GM18520 (cell line): Measurements from ENCODE around the gene SCN8A.

Source experiments
- ATAC-seq: cut with Tn5 transposase; IDR thresholded peaks from one replicate; pipeline ENCODE4 v1.9.1; 2021; ENCODE audit not compliant: unreplicated experiment

SCN8A gene

GRCh38 chr12:51666696-51667095 lies 75.7 kb downstream of the SCN8A start:
- no peak for ATAC-seq

DNA sequence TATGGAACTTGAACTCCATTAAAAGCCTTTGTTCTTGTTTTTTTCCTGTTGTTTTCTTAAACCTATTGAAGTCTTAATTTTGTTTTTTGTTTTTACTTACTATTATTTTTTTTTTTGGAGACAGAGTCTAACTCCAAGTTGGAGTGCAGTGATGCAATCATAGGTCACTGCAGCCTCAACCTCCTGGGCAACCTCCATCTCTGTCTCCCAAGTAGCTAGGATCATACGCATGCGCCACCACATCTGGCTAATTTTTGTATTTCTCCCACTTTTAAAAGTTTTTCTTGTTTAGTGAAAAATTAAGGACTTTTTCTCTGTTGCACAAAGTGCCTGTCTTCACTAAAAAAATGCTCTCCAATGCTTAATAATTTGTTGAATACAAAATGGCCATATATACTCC lies 76.2 kb downstream of the SCN8A start:
- no peak for ATAC-seq

DNA sequence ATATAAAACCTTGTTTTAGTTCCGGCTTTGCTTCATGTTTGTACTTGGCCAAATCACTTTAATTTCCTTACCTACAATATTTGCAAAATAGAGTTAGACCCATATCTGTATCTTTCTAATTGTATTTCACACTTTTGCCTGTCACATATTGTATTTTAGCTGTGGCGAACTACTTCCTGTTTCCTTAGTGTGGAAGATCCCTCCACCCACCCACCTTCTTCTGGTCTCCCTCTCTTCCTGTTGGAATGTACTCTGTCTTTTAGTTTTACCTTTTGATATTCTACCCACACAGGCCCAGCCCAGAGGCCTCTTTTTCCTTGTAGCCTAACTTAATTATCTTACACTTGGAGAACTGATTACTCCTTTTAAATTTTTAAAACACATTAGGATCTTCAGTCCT lies 78.2 kb downstream of the SCN8A start:
- ATAC-seq = no peak

- no peak for ATAC-seq
These were observed 79.0 kb downstream of the SCN8A start for GRCh38 chr12:51669996-51670395.

- ATAC-seq = no peak
These were observed 81.3 kb downstream of the SCN8A start for GRCh38 chr12:51672334-51672733.

DNA sequence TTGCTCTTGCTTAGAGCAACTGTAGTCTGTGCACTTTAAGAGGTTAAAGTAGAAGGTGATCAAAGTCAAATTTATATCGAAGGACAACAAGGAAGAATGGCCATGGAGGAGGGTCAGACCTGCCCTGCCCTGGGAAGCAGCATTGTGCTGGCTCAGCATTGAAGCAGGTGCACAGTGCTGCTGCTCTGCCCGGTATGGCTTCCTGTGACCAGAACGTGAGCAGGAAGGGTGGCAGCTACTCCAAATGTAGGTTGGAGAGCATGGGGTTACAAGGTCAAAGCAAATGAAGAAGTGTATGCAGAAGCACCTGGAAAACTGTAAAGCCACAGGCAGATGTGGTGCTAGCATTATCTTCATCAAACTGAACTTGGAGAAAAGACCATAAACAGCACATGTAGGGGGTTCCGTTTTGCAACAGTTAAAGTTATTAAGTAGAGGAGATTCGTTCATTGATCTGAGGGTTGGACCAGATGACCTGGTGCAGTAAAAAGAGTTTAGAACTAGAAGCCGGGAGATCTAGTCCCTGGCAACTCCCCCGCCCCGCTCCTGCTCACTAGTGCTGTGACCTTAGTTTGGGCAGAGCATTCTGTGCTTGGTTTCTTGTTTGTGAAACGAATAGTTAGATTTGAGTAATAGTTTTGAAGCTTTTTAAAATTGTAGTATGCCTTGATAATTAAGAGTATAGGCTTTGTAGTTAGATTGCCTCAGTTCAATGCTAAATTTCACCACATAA lies 84.2 kb downstream of the SCN8A start:
- no peak for ATAC-seq

DNA sequence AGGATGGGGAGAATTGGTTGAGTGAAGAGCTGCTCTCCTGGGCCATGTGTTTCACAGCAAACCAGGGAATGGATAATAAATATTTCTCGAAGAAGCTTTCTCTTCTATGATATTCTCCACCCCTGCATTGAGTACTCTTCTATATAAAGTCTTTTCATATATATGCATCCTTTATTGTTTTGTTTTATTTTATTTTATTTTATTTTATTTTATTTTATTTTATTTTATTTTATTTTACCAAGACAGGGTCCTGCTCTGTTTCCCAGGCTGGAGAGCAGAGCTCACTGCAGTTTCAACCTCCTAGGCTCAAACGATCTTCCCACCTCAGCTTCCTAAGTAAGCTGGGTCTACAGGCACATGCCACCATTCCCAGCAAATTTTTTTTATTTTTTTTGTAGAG lies 85.8 kb downstream of the SCN8A start:
- no peak for ATAC-seq

DNA sequence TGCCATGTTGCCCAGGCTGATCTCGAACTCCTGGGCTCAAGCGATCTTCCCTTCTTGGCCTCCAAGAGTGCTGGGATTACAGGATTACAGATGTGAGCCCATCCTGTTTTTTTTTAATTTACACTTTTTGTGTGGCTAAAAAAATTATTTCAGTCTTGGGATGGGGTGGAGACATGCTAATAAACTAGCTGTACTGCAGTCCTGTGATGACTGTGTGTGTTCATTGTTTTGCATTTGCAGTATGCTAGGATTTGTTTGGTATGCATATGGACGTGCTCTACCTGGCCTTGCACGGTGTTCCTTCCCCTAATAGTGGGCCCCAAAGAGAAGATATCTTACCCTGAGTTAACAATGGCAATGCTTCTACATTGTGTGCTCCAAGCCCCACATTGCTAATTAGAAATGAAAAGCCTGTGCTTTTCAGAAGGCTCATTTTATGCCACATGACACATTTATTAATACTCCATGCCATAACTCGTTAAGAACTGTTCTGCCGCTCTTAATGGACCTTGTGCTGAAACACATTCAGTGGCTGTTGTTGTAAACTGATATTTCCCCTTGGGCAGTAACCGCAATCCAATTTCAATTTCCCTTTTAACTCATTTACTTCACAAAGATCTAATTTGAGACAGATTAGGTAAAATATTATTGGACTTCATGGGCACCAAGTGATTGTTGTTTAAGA lies 86.4 kb downstream of the SCN8A start:
- no peak for ATAC-seq

DNA sequence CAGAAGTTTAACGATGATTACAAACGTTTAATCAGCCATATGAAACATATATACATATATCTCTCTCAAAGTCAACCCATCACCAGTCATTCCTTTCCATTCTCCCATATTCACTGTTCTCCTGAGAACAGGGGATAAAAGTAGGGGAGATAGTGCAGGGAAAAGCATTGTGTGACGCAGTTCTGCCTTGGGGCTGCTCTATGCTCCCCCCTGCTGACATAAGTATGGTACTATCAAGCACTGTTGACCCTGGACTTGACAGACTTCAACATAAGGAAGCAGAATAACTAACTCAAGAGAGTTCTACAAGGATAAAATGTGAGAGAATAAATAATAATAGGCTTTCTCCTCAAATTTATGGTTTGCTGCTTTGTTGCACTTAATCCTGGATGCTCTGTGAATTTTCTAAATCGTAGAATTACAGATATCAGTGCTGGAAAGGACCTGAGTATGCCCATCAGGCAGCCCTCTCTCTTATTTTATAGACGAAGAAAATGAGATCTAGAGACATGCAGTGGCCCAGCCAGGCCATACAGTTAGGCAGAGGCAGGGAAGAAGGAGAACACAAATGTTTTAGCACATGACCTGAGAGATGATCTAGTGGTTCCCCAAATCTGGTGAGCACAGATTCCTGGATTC lies 87.2 kb downstream of the SCN8A start:
- ATAC-seq = no peak

DNA sequence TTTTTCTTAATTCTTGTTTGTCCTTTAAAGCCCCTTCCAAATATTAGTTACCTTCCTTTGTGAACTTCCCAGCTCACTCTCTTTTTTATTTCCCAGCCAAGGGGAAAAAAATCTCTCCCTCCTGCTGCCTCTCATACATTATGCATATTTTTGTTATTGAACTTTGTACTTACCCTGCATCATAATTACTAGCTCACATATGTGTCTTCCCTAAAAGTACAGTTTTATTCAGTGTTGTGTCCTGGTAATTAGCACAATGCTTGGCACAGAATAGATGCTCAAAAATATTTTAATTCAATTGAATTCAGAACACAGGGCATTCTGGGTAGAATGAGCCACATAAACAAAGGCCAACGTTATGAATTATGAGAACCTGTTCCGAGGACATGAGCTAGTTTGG lies 91.9 kb downstream of the SCN8A start:
- ATAC-seq = no peak

GRCh38 chr12:51683763-51684357 lies 92.8 kb downstream of the SCN8A start:
- no peak for ATAC-seq

GRCh38 chr12:51686727-51687126 lies 95.7 kb downstream of the SCN8A start:
- ATAC-seq = no peak

- ATAC-seq = no peak
These were observed 96.1 kb downstream of the SCN8A start for GRCh38 chr12:51687177-51687576.

- no peak for ATAC-seq
These were observed 96.6 kb downstream of the SCN8A start for GRCh38 chr12:51687614-51688013.

DNA sequence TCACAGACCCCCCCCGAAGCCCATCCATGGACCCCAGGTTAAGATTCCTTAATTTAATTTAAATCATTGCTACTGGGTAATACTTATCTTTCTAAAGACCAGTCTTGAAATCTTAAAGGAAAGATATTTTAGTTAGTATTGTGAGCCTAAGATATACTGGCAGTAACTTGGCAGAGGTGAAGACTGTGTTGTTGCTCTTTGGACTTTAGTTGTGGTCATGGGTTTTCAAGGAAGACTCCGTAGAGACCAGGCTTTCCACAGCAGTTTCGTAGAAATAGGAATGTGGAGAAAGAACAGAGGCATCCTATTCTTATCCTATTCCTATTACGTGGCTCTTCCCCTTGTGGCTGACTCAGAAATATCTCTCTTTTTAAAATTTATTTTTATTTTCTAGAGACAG lies 99.0 kb downstream of the SCN8A start:
- no peak for ATAC-seq

GRCh38 chr12:51692016-51692415 lies 101.0 kb downstream of the SCN8A start:
- no peak for ATAC-seq

GRCh38 chr12:51693569-51693968 lies 102.5 kb downstream of the SCN8A start:
- ATAC-seq = no peak

DNA sequence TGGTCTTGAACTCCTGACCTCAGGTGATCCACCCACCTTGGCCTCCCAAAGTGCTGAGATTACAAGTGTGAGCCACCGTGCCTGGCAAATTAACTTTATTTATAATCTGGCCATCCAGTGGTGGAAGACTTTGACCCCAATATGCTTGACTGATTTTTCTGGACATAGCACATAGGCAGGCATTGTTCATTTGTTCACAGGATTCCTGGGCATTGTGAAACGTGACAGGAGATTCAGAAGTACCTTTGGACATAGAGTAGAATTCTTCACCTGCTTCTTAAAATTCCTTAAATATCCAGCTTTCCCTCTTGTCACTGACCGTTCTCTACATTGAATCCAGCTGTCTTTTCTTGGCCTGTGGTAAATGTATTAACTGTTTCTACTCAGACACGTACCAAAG lies 103.1 kb downstream of the SCN8A start:
- no peak for ATAC-seq

DNA sequence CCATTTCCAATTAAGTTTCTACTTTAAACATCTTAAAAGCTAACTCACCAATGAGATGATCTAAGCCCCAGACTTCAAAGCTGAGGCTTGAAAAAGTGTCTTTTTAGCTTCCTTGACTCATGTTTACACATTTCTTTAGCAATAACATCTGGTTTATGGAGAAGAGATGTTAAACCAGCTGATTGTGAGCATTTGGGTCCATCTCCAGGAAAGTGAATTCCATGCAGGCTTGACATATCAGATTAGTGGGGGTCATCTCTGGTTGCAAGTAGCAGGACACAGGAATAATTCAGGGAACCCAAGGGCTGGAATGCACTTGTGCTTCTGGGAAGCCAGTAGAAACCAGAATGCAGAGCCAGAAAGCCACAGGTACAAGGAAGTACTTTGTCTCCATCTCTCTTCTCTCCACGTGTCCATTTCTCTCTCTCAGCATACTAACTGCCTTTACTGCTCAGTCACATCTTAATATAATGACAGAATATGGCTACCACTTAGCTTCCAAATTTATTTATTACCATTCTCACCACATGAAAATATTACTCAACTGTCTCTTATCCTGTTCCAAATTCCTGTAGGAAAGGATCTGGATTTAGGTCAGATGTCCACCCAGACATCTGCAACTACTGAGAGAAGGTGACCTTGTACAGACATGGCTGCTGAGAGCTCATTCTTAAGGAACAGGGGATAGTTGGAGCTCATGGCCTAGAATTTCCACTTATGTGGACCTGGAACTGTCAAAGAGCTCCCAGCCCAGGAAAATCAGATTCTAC lies 104.4 kb downstream of the SCN8A start:
- ATAC-seq = no peak

DNA sequence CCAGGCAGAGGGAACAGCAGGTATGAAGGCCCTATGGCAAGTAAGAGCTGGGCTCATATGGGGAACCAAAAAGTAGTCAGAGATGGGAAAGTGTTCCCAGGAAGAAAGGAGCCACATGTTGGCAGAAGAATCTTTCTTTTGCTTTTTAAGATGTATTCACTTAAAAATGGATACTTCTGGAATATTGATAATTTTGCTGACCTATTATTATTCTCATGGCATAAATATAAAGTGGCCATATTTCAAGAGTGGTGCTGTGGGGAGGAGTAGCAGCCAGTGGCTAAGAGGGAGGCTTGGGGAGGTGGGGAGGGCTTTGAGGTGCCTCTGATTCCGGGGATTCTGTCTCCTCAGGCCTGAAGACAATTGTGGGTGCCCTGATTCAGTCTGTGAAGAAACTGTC lies 108.2 kb downstream of the SCN8A start:
- no peak for ATAC-seq

DNA sequence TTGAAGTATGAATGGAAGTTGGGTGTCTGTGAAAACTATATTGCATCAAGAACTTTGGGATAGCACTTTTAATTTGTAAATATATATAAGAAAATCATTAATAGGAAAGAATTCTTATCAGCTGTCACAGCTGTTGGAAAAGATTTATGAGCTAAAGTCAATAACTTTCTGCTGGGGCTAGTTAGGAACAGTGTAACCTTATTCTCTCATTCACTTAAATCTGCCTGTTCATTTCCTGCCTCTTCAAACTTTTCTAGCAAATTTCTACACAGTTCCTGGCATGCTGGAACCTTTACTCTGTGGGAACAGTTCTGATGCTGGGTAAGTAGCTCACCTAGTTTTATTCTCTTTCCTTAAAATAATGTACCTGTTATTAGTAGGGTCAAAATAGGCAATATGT lies 109.9 kb downstream of the SCN8A start:
- ATAC-seq = no peak
